Thymus (tissue), 11 donors: Measurements from ENCODE around the gene BTG1. TPM values are rescaled to one million over a fixed set of nuclear protein-coding genes. Genes with fewer than 3 reads are reported as not detected.

Source experiments
- DNase-seq, 9 donors: peaks; one replicate each; pipeline ENCODE4 v3.0.0-alpha.2; 2013; ENCODE audit warnings: low spot score in 9 of 9, low read depth in 6 of 9, missing footprints in 1 of 9
- H3K27ac ChIP-seq, 2 donors: one replicate each; pipeline ENCODE4 v1.5.1; 2013; ENCODE audit warnings: control low read depth in 1 of 2, low read depth in 1 of 2, low read length in 1 of 2, mild to moderate bottlenecking in 1 of 2, moderate library complexity in 1 of 2
- H3K27me3 ChIP-seq, 2 donors: one replicate each; pipeline ENCODE4 v1.5.1; 2013; ENCODE audit warnings: low read length in 1 of 2; ENCODE audit not compliant: control insufficient read depth in 2 of 2, insufficient read depth in 1 of 2
- H3K36me3 ChIP-seq, 2 donors: one replicate each; pipeline ENCODE4 v1.5.1; 2013; ENCODE audit warnings: low read length in 1 of 2, mild to moderate bottlenecking in 1 of 2, moderate library complexity in 1 of 2; ENCODE audit not compliant: control insufficient read depth in 2 of 2, insufficient read depth in 2 of 2
- H3K4me1 ChIP-seq, 2 donors: one replicate each; pipeline ENCODE4 v1.5.1; 2013; ENCODE audit warnings: low read length in 2 of 2; ENCODE audit not compliant: control insufficient read depth in 2 of 2, insufficient read depth in 2 of 2
- H3K4me3 ChIP-seq, 2 donors: one replicate each; pipeline ENCODE4 v1.5.1; 2013; ENCODE audit warnings: low read length in 2 of 2, control low read depth in 1 of 2, mild to moderate bottlenecking in 1 of 2
- H3K9me3 ChIP-seq, 2 donors: one replicate each; pipeline ENCODE4 v1.5.1; 2013; ENCODE audit warnings: low read length in 1 of 2, mild to moderate bottlenecking in 1 of 2; ENCODE audit not compliant: control insufficient read depth in 2 of 2, insufficient read depth in 1 of 2
- WGBS: extraction: QIAGEN DNeasy Blood & Tissue Kit; methylation state at CpG from one replicate; pipeline ENCODE4 v1.1.7; 2013; 5-methylcytosine and 5-hydroxymethylcytosine counted together
- polyA plus RNA-seq: library from polyadenylated mRNA; stranded (reverse); fragments of 200-250 nt; gene quantifications from one replicate; pipeline ENCODE4 v1.2.3, GENCODE V29; 2013
- total RNA-seq: library from RNA; stranded (reverse); fragments of 120-200 nt; gene quantifications from one replicate; pipeline ENCODE4 v1.2.4, GENCODE V29; 2013
- donor health status: healthy.

Gene BTG1
- total and polyA plus RNA-seq, 2 donors = 38.1 to 313 TPM

DNA sequence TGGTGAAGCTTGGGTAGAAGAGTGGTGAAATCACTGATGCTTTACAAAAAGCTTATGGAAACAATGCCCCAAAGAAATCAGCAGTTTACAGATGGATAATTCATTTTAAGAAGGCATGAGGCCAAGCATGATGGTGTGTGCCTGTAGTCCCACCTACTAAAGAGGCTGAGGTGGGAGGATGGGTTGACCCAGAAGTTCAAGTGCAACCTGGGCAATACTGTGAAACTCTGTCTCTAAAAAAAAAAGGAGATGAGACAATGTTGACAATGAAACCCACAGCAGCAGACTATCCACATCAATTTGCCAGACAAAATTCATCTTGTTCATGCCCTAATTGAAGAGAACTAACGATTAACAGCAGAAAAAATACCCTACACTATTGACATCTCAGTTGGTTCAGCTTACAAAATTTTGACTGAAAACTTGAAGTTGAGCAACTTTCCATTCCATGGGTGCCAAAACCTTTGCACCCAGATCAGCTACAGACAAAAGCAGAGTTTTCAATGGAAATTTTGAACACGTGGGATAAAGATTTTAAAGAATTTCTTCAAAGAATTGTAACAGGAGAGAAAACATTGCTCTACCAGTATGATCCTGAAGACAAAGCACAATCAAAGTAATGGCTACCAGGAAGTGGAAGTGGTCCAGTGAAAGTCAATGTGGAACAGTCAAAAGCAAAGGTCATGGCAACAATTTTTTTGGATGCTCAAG, 26.7 kb downstream of the BTG1 start:
- H3K9me3 ChIP-seq = no peaks in the 10 kb centered on the region
- H3K4me1 ChIP-seq = peaks cover 4 to 5% of the 10 kb centered on the region in 2 donors
- no peak for DNase-seq
- H3K36me3 ChIP-seq = peaks cover 5 to 7% of the 10 kb centered on the region in 2 donors
- no peak overlapping the region for H3K4me3 ChIP-seq
- no peaks in the 10 kb centered on the region for H3K27me3 ChIP-seq
- H3K27ac ChIP-seq = no peak overlapping the region
- 99% methylated on average over 2 of the region's 2 CpGs for WGBS

DNA sequence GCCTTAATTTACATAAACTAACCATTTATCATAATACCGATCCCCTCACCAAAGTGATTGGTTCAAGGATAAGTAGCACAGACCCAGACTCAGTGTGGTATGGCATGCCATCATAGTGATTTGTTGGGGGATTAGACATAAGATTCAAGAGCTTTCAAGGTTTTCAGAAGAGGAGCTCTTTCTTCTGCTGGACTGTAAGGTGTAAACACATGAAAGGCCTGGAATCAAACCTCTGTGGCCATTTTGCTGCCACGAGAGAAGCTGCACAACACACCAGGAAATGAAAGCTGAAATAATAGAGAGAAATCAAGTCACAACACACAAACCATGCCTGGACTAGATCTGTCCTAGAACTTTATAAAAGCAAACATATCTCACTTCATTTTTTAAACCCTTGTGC, 30.8 kb downstream of the BTG1 start:
- Histone ChIP-seq H3K9me3 (no peaks in the 10 kb centered on the region), H3K27ac (no peak overlapping the region), H3K27me3 (no peaks in the 10 kb centered on the region), H3K36me3 (peaks cover 4 to 5% of the 10 kb centered on the region in 2 donors), H3K4me1 (peaks cover 4 to 6% of the 10 kb centered on the region in 2 donors), H3K4me3 (no peak overlapping the region)
- no peak for DNase-seq
- WGBS = 92% methylated on average over 2 of the region's 2 CpGs

DNA sequence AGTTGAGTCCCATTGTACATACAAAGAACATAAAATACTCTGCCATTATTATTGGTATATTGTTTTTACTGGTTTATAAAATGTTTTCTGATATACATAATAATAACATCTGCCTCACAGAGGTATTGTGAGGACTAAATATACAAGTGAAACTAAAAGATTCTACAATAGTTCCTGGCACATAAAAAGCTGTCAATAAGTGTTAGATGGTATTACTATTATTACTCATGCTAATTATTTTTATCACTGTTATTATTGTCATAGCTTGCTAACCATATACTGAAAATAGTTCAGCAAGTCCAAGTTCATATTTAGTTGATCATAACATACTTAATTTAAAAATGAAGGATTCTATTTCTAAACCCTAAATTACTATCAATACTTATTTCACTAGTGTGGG, 34.4 kb downstream of the BTG1 start:
- no peak overlapping the region for H3K4me3 ChIP-seq
- H3K36me3 ChIP-seq = peaks cover 0 to 8% of the 10 kb centered on the region in 2 donors
- H3K4me1 ChIP-seq = peaks cover 8 to 16% of the 10 kb centered on the region in 2 donors
- no peaks in the 10 kb centered on the region for H3K27me3 ChIP-seq
- DNase-seq = no peak
- no peaks in the 10 kb centered on the region for H3K9me3 ChIP-seq
- no peak overlapping the region for H3K27ac ChIP-seq

DNA sequence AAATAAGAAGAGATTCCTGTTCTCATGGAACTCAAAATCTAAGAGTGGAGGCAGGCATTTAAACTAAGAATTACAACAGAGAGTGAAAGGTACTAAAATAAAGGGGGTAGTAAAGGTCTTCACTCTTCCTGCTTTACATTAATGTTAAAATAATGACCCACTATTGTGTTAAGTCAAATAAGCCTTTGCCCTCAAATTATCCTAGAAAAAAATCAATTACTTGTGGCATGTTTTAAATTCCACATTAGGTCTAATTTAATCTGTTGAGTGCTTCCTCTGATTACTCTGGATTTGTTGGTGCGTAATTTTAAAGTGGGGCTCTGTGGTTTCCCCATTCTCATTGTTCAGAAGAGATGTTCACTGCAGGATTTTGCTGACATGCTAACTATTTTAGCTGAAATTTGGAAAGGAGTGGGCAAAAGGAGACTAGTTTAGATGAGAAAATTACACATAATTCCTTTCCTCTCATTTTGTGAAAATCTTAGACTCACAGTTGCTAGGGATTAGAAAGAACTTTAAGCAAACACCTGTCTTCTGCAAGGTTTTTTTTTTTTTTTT, 35.5 kb downstream of the BTG1 start:
- no peak for DNase-seq
- Histone ChIP-seq H3K4me1 (peaks cover 5 to 16% of the 10 kb centered on the region in 2 donors), H3K27ac (no peak overlapping the region), H3K36me3 (peaks cover 0 to 8% of the 10 kb centered on the region in 2 donors), H3K4me3 (no peak overlapping the region), H3K9me3 (no peaks in the 10 kb centered on the region), H3K27me3 (no peaks in the 10 kb centered on the region)
- WGBS = 77% methylated on average over 1 of the region's 1 CpG

DNA sequence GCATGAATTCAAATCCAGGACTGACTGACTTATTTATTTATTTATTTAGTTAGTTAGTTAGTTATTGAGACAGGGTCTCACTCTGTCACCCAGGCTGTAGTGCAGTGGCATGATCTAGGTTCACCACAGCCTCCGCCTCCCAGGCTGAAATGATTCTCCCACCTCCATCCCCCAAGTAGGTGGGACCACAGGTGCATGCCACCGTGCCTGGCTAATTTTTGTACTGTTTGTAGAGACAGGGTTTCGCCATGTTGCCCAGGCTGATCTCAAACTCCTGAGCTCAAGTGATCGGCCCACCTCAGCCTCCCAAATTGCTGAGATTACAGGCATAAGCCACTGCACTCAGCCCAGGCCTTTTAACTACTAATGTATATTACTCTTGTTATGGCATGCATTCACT, 36.0 kb downstream of the BTG1 start:
- H3K4me3 ChIP-seq = no peak overlapping the region
- DNase-seq = no peak
- H3K36me3 ChIP-seq = peaks cover 0 to 4% of the 10 kb centered on the region in 2 donors
- no peaks in the 10 kb centered on the region for H3K9me3 ChIP-seq
- H3K27me3 ChIP-seq = no peaks in the 10 kb centered on the region
- H3K27ac ChIP-seq = no peak overlapping the region
- H3K4me1 ChIP-seq = peaks cover 5 to 13% of the 10 kb centered on the region in 2 donors
- WGBS = 92% methylated on average over 4 of the region's 4 CpGs

DNA sequence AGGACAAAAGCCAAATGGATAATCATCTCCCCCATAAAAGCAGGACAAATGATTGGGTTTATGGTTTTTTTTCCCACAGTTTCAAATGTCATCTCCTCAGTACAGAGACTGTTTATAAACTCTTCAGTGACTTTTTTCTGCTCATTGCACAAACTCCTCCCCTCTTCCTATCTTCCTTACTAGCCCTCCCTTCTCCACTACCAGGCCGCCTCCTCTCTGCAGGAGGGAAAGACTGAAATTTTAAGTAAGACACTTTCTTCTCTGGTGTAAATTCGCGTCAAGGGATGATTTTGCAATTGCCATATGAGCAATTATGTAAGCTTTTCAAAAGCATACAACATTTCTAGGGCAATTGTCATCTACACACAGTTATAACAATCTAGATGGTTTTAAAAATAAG, 37.0 kb downstream of the BTG1 start:
- WGBS = 95% methylated on average over 3 of the region's 3 CpGs
- H3K27ac ChIP-seq = no peak overlapping the region
- peaks cover 5 to 13% of the 10 kb centered on the region in 2 donors for H3K4me1 ChIP-seq
- no peak for DNase-seq
- H3K36me3 ChIP-seq = peaks cover 0 to 4% of the 10 kb centered on the region in 2 donors
- no peak overlapping the region for H3K4me3 ChIP-seq
- H3K9me3 ChIP-seq = no peaks in the 10 kb centered on the region
- H3K27me3 ChIP-seq = no peaks in the 10 kb centered on the region

DNA sequence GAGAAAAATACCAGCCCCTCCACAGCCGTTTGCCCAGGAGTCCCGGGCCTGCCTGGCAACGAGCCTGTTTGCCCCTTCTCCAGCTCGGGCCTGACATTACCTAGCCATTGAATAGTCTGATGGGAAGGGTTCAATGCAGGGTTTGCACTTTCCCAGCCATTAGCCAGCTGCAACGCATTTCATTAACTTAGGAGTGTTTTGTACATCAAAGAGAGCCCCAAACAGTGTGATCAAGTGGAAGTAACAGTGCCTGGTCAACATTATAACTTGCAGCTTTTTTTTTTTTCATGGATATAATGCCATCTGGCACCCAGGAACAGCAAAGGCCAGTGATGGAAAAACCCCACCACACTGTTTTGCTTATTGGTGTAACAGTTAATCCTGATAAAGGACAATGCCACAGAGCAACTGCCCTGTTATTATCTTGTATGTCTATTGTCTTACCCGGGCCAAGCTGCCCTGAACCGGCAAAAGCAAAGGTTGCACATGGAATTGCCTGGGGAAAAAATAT, 38.0 kb downstream of the BTG1 start:
- no peak for DNase-seq
- Histone ChIP-seq H3K4me3 (no peak overlapping the region), H3K4me1 (peaks cover 5 to 13% of the 10 kb centered on the region in 2 donors), H3K27ac (no peak overlapping the region), H3K36me3 (peaks cover 0 to 4% of the 10 kb centered on the region in 2 donors), H3K9me3 (no peaks in the 10 kb centered on the region), H3K27me3 (no peaks in the 10 kb centered on the region)
- 89% methylated on average over 7 of the region's 7 CpGs for WGBS

DNA sequence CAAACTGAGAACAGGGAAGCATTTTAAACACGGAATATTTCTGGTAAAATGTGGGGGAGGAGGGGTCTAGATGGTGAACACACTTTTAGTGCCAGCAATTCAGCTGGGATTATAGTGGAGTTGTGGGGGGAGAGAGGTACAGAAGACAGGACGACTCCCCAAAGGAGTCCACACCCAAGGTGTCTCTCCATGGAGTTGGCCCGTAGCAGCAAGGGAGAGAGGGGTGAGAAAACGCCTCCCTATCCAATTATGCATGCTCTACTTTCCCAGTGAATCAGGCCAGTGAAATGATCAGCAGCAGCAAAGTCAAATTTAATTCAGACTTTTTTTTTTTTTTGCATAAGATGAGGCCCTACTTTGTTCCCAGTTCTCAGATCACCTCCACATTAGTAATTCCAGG, 38.6 kb downstream of the BTG1 start:
- no peaks in the 10 kb centered on the region for H3K9me3 ChIP-seq
- no peaks in the 10 kb centered on the region for H3K27me3 ChIP-seq
- no peak overlapping the region for H3K27ac ChIP-seq
- 96% methylated on average over 4 of the region's 4 CpGs for WGBS
- peaks cover 5 to 13% of the 10 kb centered on the region in 2 donors for H3K4me1 ChIP-seq
- H3K36me3 ChIP-seq = peaks cover 0 to 4% of the 10 kb centered on the region in 2 donors
- no peak for DNase-seq
- H3K4me3 ChIP-seq = no peak overlapping the region

DNA sequence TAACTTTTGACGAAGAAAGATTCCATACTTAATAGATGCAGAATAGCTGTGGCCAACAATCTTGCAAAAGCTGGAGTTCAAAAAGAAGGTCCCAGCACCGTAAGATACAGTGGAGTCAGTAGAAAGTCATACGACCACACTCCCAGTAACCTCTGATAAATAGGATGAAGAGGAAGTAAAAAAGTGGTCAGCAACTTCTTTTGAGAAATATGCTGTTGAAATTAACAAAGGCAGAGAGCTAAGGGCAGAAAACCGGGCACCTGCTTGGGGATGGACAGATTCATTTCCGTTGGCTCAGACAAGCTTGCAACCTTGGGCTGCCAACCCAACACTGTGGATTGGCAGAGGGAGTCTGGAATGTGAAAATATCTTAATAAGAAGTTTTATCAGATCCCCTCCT, 40.0 kb downstream of the BTG1 start:
- Histone ChIP-seq H3K9me3 (no peaks in the 10 kb centered on the region), H3K36me3 (peaks cover 0 to 4% of the 10 kb centered on the region in 2 donors), H3K4me1 (peaks cover 5 to 11% of the 10 kb centered on the region in 2 donors), H3K4me3 (no peak overlapping the region), H3K27me3 (no peaks in the 10 kb centered on the region), H3K27ac (no peak overlapping the region)
- WGBS = 78% methylated on average over 5 of the region's 5 CpGs
- no peak for DNase-seq
